HCT116 (cell line): ENCODE measurements around the gene SYNC.

Experiments
- ATF3 ChIP-seq: IDR thresholded peaks from 2 replicates; pipeline ENCODE4 v1.6.1; 2012
- CEBPB ChIP-seq: IDR thresholded peaks from 2 replicates; pipeline ENCODE4 v1.6.1; 2012; ENCODE audit warnings: low read depth
- CTCF ChIP-seq, 3 experiments: fragments of 200-600 bp in 1 of 3; sonication (generic) in 1 of 3; IDR thresholded peaks in 2 of 3; conservative IDR thresholded peaks in 1 of 3; 2 replicates each; pipeline ENCODE4 v1.5.1; 2012 to 2017; ENCODE audit warnings: low read depth in 2 of 3, low read length in 2 of 3, antibody characterized with exemption in 1 of 3, borderline replicate concordance in 1 of 3, control low read depth in 1 of 3, mild to moderate bottlenecking in 1 of 3, mixed read lengths in 1 of 3, mixed run types in 1 of 3, moderate library complexity in 1 of 3; ENCODE audit not compliant: insufficient read depth in 1 of 3
- EZH2phosphoT487 ChIP-seq: fragments of 200-600 bp; IDR thresholded peaks from 2 replicates; pipeline ENCODE4 v1.6.1; 2018; ENCODE audit warnings: antibody characterized with exemption, borderline replicate concordance
- JUND ChIP-seq: IDR thresholded peaks from 2 replicates; pipeline ENCODE4 v1.6.1; 2012
- MAX ChIP-seq: IDR thresholded peaks from 2 replicates; pipeline ENCODE4 v1.6.1; 2012
- POLR2A ChIP-seq: IDR thresholded peaks from 2 replicates; pipeline ENCODE4 v1.7.0; 2011; ENCODE audit warnings: borderline replicate concordance; ENCODE audit not compliant: insufficient read depth, insufficient read length; ENCODE audit errors: extremely low read depth
- POLR2AphosphoS5 ChIP-seq: IDR thresholded peaks from 2 replicates; pipeline ENCODE4 v1.6.1; 2011; ENCODE audit warnings: mild to moderate bottlenecking, low read depth, low read length, moderate library complexity
- REST ChIP-seq: IDR thresholded peaks from 2 replicates; pipeline ENCODE4 v1.6.1; 2012; ENCODE audit warnings: low read depth
- YY1 ChIP-seq: IDR thresholded peaks from 2 replicates; pipeline ENCODE4 v1.6.1; 2011; ENCODE audit warnings: low read length, low read depth, moderate library complexity, mild to moderate bottlenecking; ENCODE audit not compliant: insufficient replicate concordance; ENCODE audit errors: extremely low read depth
- ZBTB33 ChIP-seq: IDR thresholded peaks from 2 replicates; pipeline ENCODE4 v1.6.1; 2011; ENCODE audit warnings: mild to moderate bottlenecking, low read length, moderate library complexity; ENCODE audit not compliant: insufficient replicate concordance; ENCODE audit errors: extremely low read depth
- ZNF274 ChIP-seq: fragments of 200-500 bp; sonication (Bioruptor generic); IDR thresholded peaks from 2 replicates; pipeline ENCODE4 v1.6.1; 2014; ENCODE audit warnings: mild to moderate bottlenecking, low read depth, low read length, inconsistent platforms

- TF ChIP-seq JUND (no peak), POLR2A (no peak), CTCF (IDR thresholded peaks at IDR 0.05 in 2 of 3, conservative IDR thresholded peaks at IDR 0.05 in 1 of 3; ENCODE audit: borderline replicate concordance in 1 of 3, insufficient read depth in 1 of 3, low read depth in 2 of 3, low read length in 2 of 3) (no peak), CEBPB (no peak), REST (no peak), POLR2AphosphoS5 (no peak), ZBTB33 (no peak), MAX (no peak), YY1 (no peak), EZH2phosphoT487 (no peak), ATF3 (no peak), ZNF274 (no peak)
Observed at GRCh38 chr1:32714277-32714676, 11.7 kb upstream of the SYNC start.
